Kidney (tissue), 14 donors: ENCODE measurements around the gene ADGRL3. TPM values are rescaled to one million over a fixed set of nuclear protein-coding genes. Genes with fewer than 3 reads are reported as not detected.

Experiments
- DNase-seq, 5 donors: peaks; one replicate each; pipeline ENCODE4 v3.0.0-alpha.2; 2013 to 2020
- FAIRE-seq: peaks from 2 replicates; lab custom pipeline; 2012; peaks lifted over from hg19 to GRCh38; lab: Jason Lieb, UNC
- H3K27ac ChIP-seq, 2 donors: one replicate each; pipeline ENCODE4 v1.7.0; 2013; ENCODE audit warnings: low read depth in 2 of 2, low read length in 2 of 2, inconsistent platforms in 1 of 2
- H3K27me3 ChIP-seq: one replicate; pipeline ENCODE4 v1.7.1; 2013; ENCODE audit warnings: low read length, inconsistent platforms; ENCODE audit not compliant: control insufficient read depth, insufficient read depth
- H3K36me3 ChIP-seq, 3 donors: one replicate each; pipeline versions ENCODE4 v1.7.0 to v1.7.1; 2013; ENCODE audit warnings: low read length in 3 of 3, control low read depth in 1 of 3, inconsistent platforms in 1 of 3; ENCODE audit not compliant: insufficient read depth in 3 of 3, control insufficient read depth in 2 of 3
- H3K4me1 ChIP-seq, 3 donors: one replicate each; pipeline versions ENCODE4 v1.7.0 to v1.7.1; 2013; ENCODE audit warnings: low read length in 3 of 3, inconsistent platforms in 1 of 3, low read depth in 1 of 3; ENCODE audit not compliant: control insufficient read depth in 2 of 3, insufficient read depth in 2 of 3
- H3K4me3 ChIP-seq, 3 donors: one replicate each; pipeline versions ENCODE4 v1.7.0 to v1.8.1; 2013; ENCODE audit warnings: low read length in 3 of 3, control low read depth in 1 of 3, inconsistent platforms in 1 of 3
- H3K9ac ChIP-seq, 3 donors: one replicate each; pipeline versions ENCODE4 v1.7.0 to v1.7.1; 2013; ENCODE audit warnings: low read length in 3 of 3, control low read depth in 1 of 3, inconsistent platforms in 1 of 3
- H3K9me3 ChIP-seq, 3 donors: one replicate each; pipeline versions ENCODE4 v1.7.0 to v1.7.1; 2013; ENCODE audit warnings: low read length in 3 of 3, control low read depth in 1 of 3, inconsistent platforms in 1 of 3; ENCODE audit not compliant: control insufficient read depth in 2 of 3, insufficient read depth in 1 of 3
- intact Hi-C: fragments of 100-400 bp; cut with DNase I; formaldehyde crosslinking; loops from one replicate; pipeline ENCODE4 v1.11.1; 2022
- polyA plus RNA-seq: library from polyadenylated mRNA; stranded (reverse); fragments of 350-450 nt; fragmentation: Illumina TruSeq; extraction: RNeasy Lipid Tissue Mini Kit (QIAGEN cat#74804); gene quantifications from one replicate; pipeline ENCODE4 v1.2.3, GENCODE V29; 2014; ENCODE audit warnings: low read depth, low replicate concordance; ENCODE audit not compliant: insufficient read depth
- total RNA-seq: library from RNA; stranded (reverse); fragmentation: NEBNext Ultra II Directional; extraction: Animal tissue kit (Norgen Biotek cat#: 25700); gene quantifications from one replicate; pipeline ENCODE4 v1.2.1, GENCODE V29; 2021
- TF ChIP-seq, protein P1 (sequence below): IDR thresholded peaks from 3 replicates; pipeline ENCODE4 v1.5.1; 2012; ENCODE audit warnings: mild to moderate bottlenecking, moderate library complexity, borderline replicate concordance; ENCODE audit not compliant: insufficient read depth; ENCODE audit errors: extremely low read depth
- donor health status: control.
- donor health status: control.
- donor health status: control.
- donor health status: control.
- donor health status: control.
- donor health status: DM: yes; HTN: yes; CAD: no.
- donor health status: Normal renal cell carcinoma (clear cell type).

The ADGRL3 gene
- total and polyA plus RNA-seq, 2 donors from 2014 or later = 1.3 to 8.9 TPM

DNA sequence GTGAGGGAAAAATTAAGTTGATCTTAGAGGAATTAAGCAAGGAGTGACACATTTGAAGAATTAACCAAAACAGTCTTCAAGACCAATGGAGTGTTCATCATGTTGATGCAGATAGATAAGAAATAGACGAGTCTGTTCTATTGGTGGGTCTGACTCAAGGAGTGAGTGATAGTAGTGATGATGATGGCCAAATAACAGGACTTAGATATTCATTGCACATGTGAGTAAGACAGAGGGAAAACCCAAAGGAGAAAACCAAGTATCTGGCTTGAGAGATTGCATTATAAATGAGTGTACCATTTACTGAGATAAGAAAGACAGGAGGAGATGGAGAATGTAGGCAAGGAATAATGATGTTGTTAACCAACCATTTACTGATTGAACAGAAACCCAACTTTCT lies 321.3 kb downstream of the ADGRL3 start:
- DNase-seq (no peak), FAIRE-seq (no peak)
- Histone ChIP-seq H3K27ac (no peak overlapping the region), H3K4me3 (no peak overlapping the region), H3K4me1 (no peaks in the 10 kb centered on the region), H3K9me3 (no peaks in the 10 kb centered on the region), H3K9ac (no peak overlapping the region), H3K27me3 (no peaks in the 10 kb centered on the region), H3K36me3 (no peaks in the 10 kb centered on the region)
- TF ChIP-seq, protein P1, sequence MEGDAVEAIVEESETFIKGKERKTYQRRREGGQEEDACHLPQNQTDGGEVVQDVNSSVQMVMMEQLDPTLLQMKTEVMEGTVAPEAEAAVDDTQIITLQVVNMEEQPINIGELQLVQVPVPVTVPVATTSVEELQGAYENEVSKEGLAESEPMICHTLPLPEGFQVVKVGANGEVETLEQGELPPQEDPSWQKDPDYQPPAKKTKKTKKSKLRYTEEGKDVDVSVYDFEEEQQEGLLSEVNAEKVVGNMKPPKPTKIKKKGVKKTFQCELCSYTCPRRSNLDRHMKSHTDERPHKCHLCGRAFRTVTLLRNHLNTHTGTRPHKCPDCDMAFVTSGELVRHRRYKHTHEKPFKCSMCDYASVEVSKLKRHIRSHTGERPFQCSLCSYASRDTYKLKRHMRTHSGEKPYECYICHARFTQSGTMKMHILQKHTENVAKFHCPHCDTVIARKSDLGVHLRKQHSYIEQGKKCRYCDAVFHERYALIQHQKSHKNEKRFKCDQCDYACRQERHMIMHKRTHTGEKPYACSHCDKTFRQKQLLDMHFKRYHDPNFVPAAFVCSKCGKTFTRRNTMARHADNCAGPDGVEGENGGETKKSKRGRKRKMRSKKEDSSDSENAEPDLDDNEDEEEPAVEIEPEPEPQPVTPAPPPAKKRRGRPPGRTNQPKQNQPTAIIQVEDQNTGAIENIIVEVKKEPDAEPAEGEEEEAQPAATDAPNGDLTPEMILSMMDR = no peak
- intact Hi-C loops = no loop called here

DNA sequence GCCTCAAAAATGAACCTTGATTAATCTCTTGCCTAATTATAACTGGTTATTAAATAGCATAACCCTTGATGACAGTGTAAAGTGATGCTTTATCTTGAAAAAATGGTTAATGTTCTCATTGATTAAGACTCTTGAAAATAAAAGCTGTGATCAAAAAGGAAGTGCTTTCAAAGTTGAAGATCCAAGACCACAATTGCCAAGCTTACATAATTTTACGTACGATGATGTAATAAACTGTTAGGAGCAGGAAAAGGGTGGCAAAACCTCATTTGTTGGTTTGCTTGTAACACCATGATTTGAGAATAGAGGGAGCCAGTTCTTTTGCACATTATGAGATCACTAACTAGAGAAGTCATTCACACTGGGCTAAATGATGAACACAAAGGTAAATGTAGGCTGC lies 322.2 kb downstream of the ADGRL3 start:
- Histone ChIP-seq H3K9me3 (no peaks in the 10 kb centered on the region), H3K4me1 (no peaks in the 10 kb centered on the region), H3K27me3 (no peaks in the 10 kb centered on the region), H3K9ac (no peak overlapping the region), H3K4me3 (no peak overlapping the region), H3K27ac (no peak overlapping the region), H3K36me3 (no peaks in the 10 kb centered on the region)
- DNase-seq (no peak), FAIRE-seq (no peak)
- TF ChIP-seq, protein P1 = no peak
- intact Hi-C loops = no loop called here

DNA sequence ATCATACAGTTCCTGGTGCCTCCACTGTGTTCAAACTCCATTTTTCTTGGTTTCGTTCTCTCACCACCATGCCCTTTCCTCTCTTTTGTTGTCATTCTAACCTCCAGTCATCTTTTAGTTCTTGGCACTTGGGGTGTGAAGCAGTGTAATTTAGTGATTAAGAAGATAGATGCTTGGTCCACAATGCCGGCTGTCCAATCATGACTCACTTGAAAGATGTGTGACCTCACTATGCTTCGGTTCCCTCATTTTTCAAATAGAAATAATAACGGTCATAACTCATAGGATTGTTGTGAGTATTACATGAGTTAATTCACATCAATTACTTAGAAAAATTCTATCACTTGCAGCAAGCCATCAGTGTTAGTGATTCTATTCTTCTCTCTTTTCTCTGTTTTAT lies 327.8 kb downstream of the ADGRL3 start:
- intact Hi-C loops = no loop called here
- Histone ChIP-seq H3K9me3 (no peaks in the 10 kb centered on the region), H3K36me3 (no peaks in the 10 kb centered on the region), H3K4me1 (no peaks in the 10 kb centered on the region), H3K27ac (no peak overlapping the region), H3K4me3 (no peak overlapping the region), H3K9ac (no peak overlapping the region), H3K27me3 (no peaks in the 10 kb centered on the region)
- TF ChIP-seq, protein P1 = no peak
- DNase-seq (no peak), FAIRE-seq (no peak)

DNA sequence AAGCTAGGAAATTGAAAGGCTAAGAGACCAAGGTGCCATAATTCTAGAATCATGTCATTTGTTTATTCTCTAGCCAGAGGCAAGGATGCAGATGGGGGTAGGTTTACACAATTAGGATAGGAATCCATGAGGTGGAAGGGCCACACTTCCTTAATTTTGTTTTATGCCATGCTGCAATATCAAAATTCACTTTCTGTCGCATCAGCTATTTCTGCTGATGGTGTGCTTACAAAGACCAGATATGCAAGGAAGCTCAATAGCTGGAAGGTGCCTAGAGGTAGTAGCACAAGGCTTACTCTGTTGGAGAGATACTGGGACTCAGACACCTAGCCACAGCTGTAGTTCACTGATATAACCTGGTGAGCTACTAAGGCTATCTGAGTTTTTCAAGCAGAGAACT lies 328.5 kb downstream of the ADGRL3 start:
- intact Hi-C loops = no loop called here
- H3K9ac ChIP-seq = no peak overlapping the region
- H3K27ac ChIP-seq = no peak overlapping the region
- no peaks in the 10 kb centered on the region for H3K27me3 ChIP-seq
- no peaks in the 10 kb centered on the region for H3K36me3 ChIP-seq
- H3K4me3 ChIP-seq = no peak overlapping the region
- TF ChIP-seq, protein P1 = no peak
- no peak for FAIRE-seq
- DNase-seq = no peak
- no peaks in the 10 kb centered on the region for H3K4me1 ChIP-seq
- H3K9me3 ChIP-seq = no peaks in the 10 kb centered on the region
